Mucosa of descending colon (tissue), 3 donors: ENCODE measurements around the gene METTL25B. TPM values are rescaled to one million over a fixed set of nuclear protein-coding genes. Genes with fewer than 3 reads are reported as not detected.

Experiments used
- ATAC-seq: fragments of 200-7000 bp; cut with Tn5 transposase; one replicate; pipeline ENCODE4 v1.9.1; 2020; ENCODE audit warnings: mild to moderate bottlenecking, moderate library complexity
- DNase-seq, 3 donors: peaks; one replicate each; pipeline ENCODE4 v3.0.0-alpha.2; 2020
- H3K36me3 ChIP-seq: fragments of 200-600 bp; one replicate; pipeline ENCODE4 v1.8.0; 2021; ENCODE audit warnings: low read depth, mild to moderate bottlenecking
- H3K4me1 ChIP-seq: fragments of 200-600 bp; one replicate; pipeline ENCODE4 v1.8.0; 2021; ENCODE audit warnings: low read depth, mild to moderate bottlenecking
- H3K4me3 ChIP-seq: fragments of 200-600 bp; one replicate; pipeline ENCODE4 v1.8.0; 2021; ENCODE audit warnings: mild to moderate bottlenecking
- H3K9me3 ChIP-seq: fragments of 200-600 bp; one replicate; pipeline ENCODE4 v1.8.0; 2021; ENCODE audit warnings: mild to moderate bottlenecking
- CTCF ChIP-seq: fragments of 200-600 bp; IDR thresholded peaks from one replicate; pipeline ENCODE4 v1.8.0; 2022; ENCODE audit warnings: antibody characterized with exemption, mild to moderate bottlenecking
- intact Hi-C, 2 donors: fragments of 100-400 bp; cut with DNase I in 1 of 2; cut with micrococcal nuclease in 1 of 2; formaldehyde crosslinking; loops; one replicate each; pipeline versions ENCODE4 v1.11.0 to v1.11.1; 2022; cut with DNase I, micrococcal nuclease
- total RNA-seq, 3 donors: library from RNA; stranded (reverse); fragmentation: NEBNext Ultra II Directional in 2 of 3; extraction: Animal tissue kit (Norgen Biotek cat#: 25700) in 2 of 3; gene quantifications; one replicate each; pipeline versions ENCODE4 v1.2.1 to v1.2.4, GENCODE V29; 2021 to 2023
- donor health status: DM: no; HTN: no; CAD: no; lungs with moderate emphysema.
- donor health status: DM: no; HTN: no; CAD: no.
- donor health status: DM: no; HTN: yes; CAD: no.

METTL25B gene
- total RNA-seq, 3 donors from 2014 or later, result 35.1 to 58.6 (median 44.4) TPM

DNA sequence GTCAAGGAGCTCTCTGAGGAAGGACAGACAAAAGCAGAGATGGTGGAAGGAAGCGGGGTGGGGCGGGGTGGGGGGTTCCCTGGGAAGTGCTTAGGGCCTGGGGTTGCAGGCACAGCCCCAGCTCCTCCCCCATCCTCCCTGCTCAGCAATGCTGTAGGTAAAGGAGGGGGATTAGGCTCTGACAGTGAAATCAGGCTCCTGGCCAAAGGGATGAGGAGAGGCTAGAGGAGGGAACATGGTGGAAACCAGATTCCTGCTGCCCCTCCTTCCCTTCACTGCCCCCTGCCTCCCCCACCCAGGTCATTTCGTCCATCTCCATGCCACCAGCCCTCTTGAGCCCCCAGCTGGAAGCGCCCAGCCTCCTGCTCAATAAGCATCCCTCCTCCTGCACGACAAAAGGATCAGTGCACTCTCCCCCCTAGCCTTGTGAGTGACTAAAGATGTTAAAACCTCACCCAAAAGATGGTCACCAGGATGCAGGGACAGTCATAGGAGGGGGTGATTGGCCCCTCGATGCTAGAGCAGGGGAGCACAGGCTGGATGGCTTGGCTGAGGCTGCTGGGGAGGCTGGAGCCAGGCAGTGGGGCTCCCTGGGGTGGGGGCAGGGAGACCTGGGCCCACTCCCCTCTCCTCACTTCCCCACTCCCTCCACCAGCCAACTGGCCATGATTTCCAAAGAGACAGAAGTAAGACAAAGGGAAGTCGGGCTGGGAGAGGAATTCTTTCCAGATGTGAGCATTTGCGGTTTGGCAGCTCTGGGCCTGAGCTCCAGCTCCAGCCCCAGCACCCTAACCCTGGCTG is 20.7 kb upstream of the METTL25B start:
- DNase-seq (no peak), ATAC-seq (no peak)
- Histone ChIP-seq H3K36me3 (no peaks in the 10 kb centered on the region), H3K4me1 (peaks cover 26% of the 10 kb centered on the region), H3K9me3 (no peaks in the 10 kb centered on the region), H3K4me3 (no peak overlapping the region)
- no peak for TF ChIP-seq CTCF
- intact Hi-C loops, result no loop called here

GRCh38 chr1:156708218-156708661 is 20.0 kb upstream of the METTL25B start:
- peaks cover 26% of the 10 kb centered on the region for H3K4me1 ChIP-seq

GRCh38 chr1:156709031-156709430 is 19.2 kb upstream of the METTL25B start:
- ATAC-seq (no peak), DNase-seq (no peak)
- intact Hi-C loops, result no loop called here
- no peak for TF ChIP-seq CTCF
- H3K36me3 ChIP-seq, result no peaks in the 10 kb centered on the region
- no peak overlapping the region for H3K4me3 ChIP-seq
- no peaks in the 10 kb centered on the region for H3K9me3 ChIP-seq
- H3K4me1 ChIP-seq, result peaks cover 26% of the 10 kb centered on the region

More at GRCh38 chr1:156708218-156708661, 20.0 kb upstream of the METTL25B start:
- Histone ChIP-seq H3K9me3 (no peaks in the 10 kb centered on the region), H3K4me3 (no peak overlapping the region), H3K36me3 (no peaks in the 10 kb centered on the region)
- intact Hi-C loops, result no loop called here
- no peak for ATAC-seq
- no peak for DNase-seq
- TF ChIP-seq CTCF, result no peak

GRCh38 chr1:156709757-156710489 is 18.3 kb upstream of the METTL25B start:
- intact Hi-C loops, result no loop called here
- TF ChIP-seq CTCF, result no peak
- no peaks in the 10 kb centered on the region for H3K9me3 ChIP-seq
- peaks cover 21% of the 10 kb centered on the region for H3K4me1 ChIP-seq
- ATAC-seq (peak; percentile 82), DNase-seq (peak; percentile 63 to 75 (median 71))
- no peaks in the 10 kb centered on the region for H3K36me3 ChIP-seq
- H3K4me3 ChIP-seq, result no peak overlapping the region

GRCh38 chr1:156711011-156711817 is 17.1 kb upstream of the METTL25B start:
- no peaks in the 10 kb centered on the region for H3K36me3 ChIP-seq
- peaks cover 8% of the 10 kb centered on the region for H3K4me1 ChIP-seq
- intact Hi-C loops, result no loop called here
- TF ChIP-seq CTCF, result no peak
- H3K9me3 ChIP-seq, result no peaks in the 10 kb centered on the region
- no peak for DNase-seq
- H3K4me3 ChIP-seq, result no peak overlapping the region
- no peak for ATAC-seq
